ENCODE results near the gene CCDC188.

CCDC188 gene

GRCh38 chr22:20130731-20131596 lies 19.9 kb downstream of the CCDC188 start:
- ChIA-PET POLR2A (interaction anchor here (1.0 to 4.6 kb wide), 2 partner anchors 12 to 191 kb away, joined by 3 to 51 read pairs; partner anchors contain the start of gene TRMT2A), CTCF (no interaction called here)
- DNase-seq (ENCODE audit: extremely low spot score) = peak; percentile 83
- TF ChIP-seq FOXM1 (IDR thresholded peaks at IDR 0.05; ENCODE audit: borderline replicate concordance) (peak; percentile 87), CTBP1 (IDR thresholded peaks at IDR 0.05; ENCODE audit: borderline replicate concordance) (no peak), SUZ12 (IDR thresholded peaks at IDR 0.05) (no peak), BHLHE40 (IDR thresholded peaks at IDR 0.05; ENCODE audit: borderline replicate concordance) (no peak)

GRCh38 chr22:20130319-20130718 lies 20.5 kb downstream of the CCDC188 start:
- no peak for DNase-seq (ENCODE audit: extremely low spot score)
- POLR2A ChIA-PET = interaction anchor here (1.0 to 4.6 kb wide), 2 partner anchors 11 to 192 kb away, joined by 3 to 51 read pairs; partner anchors contain the start of gene TRMT2A
- CTCF ChIA-PET = interaction anchor here (1.2 kb wide), 1 partner anchor 10 kb away, joined by 4 read pairs; no protein-coding TSS in a partner anchor
- no peak for TF ChIP-seq ZNF384 (IDR thresholded peaks at IDR 0.05)
- TF ChIP-seq ELF4 (IDR thresholded peaks at IDR 0.05) = no peak
- no peak for TF ChIP-seq PKNOX1 (IDR thresholded peaks at IDR 0.05)
- TF ChIP-seq TARDBP (IDR thresholded peaks at IDR 0.05) = no peak
- TF ChIP-seq ARNT (IDR thresholded peaks at IDR 0.05) = no peak
- TF ChIP-seq HDGF (IDR thresholded peaks at IDR 0.05; ENCODE audit: borderline replicate concordance) = no peak
- TF ChIP-seq BHLHE40 (IDR thresholded peaks at IDR 0.05; ENCODE audit: borderline replicate concordance) = no peak
- no peak for TF ChIP-seq CTBP1 (IDR thresholded peaks at IDR 0.05; ENCODE audit: borderline replicate concordance)
- no peak for TF ChIP-seq LEF1 (IDR thresholded peaks at IDR 0.05; ENCODE audit: borderline replicate concordance)
- TF ChIP-seq SP1 (IDR thresholded peaks at IDR 0.05) = no peak
- TF ChIP-seq SUZ12 (IDR thresholded peaks at IDR 0.05) = no peak
- no peak for TF ChIP-seq FOXA1 (IDR thresholded peaks at IDR 0.05)
- TF ChIP-seq FOXM1 (IDR thresholded peaks at IDR 0.05; ENCODE audit: borderline replicate concordance) = no peak

GRCh38 chr22:20129747-20130014 lies 21.2 kb downstream of the CCDC188 start:
- CTCF ChIA-PET = interaction anchor here (0.8 to 1.5 kb wide), 5 partner anchors 9 to 233 kb away, joined by 3 to 5 read pairs (median 4); no protein-coding TSS in a partner anchor

GRCh38 chr22:20128902-20129746 lies 21.7 kb downstream of the CCDC188 start:
- CTCF ChIA-PET = interaction anchor here (0.7 to 1.5 kb wide), 6 partner anchors 9 to 232 kb away, joined by 3 to 5 read pairs (median 4); no protein-coding TSS in a partner anchor
- peak; percentile 66 for DNase-seq (ENCODE audit: extremely low spot score)
- no peak for TF ChIP-seq FOXA1 (IDR thresholded peaks at IDR 0.05)
- 0 out of 2 replicates have a peak, but pooled peaks have one; percentile 69 for TF ChIP-seq HDGF (IDR thresholded peaks at IDR 0.05; ENCODE audit: borderline replicate concordance)
- POLR2A ChIA-PET = interaction anchor here (1.5 to 4.6 kb wide), 2 partner anchors 10 to 15 kb away, joined by 4 to 51 read pairs; partner anchors contain the start of gene TRMT2A

More at GRCh38 chr22:20129747-20130014, 21.2 kb downstream of the CCDC188 start:
- no peak for TF ChIP-seq PKNOX1 (IDR thresholded peaks at IDR 0.05)
- TF ChIP-seq FOXK2 (IDR thresholded peaks at IDR 0.05) = no peak
- TF ChIP-seq TARDBP (IDR thresholded peaks at IDR 0.05) = no peak
- TF ChIP-seq FOXM1 (IDR thresholded peaks at IDR 0.05; ENCODE audit: borderline replicate concordance) = no peak
- TF ChIP-seq CTBP1 (IDR thresholded peaks at IDR 0.05; ENCODE audit: borderline replicate concordance) = no peak
- no peak for TF ChIP-seq ELF4 (IDR thresholded peaks at IDR 0.05)
- no peak for TF ChIP-seq SUZ12 (IDR thresholded peaks at IDR 0.05)
- POLR2A ChIA-PET = interaction anchor here (1.5 to 4.6 kb wide), 2 partner anchors 11 to 16 kb away, joined by 4 to 51 read pairs; partner anchors contain the start of gene TRMT2A
- DNase-seq (ENCODE audit: extremely low spot score) = no peak

GRCh38 chr22:20128619-20128901 lies 22.3 kb downstream of the CCDC188 start:
- no peak for DNase-seq (ENCODE audit: extremely low spot score)
- TF ChIP-seq BHLHE40 (IDR thresholded peaks at IDR 0.05; ENCODE audit: borderline replicate concordance) = no peak
- no peak for TF ChIP-seq L3MBTL2 (conservative IDR thresholded peaks at IDR 0.05)
- TF ChIP-seq LEF1 (IDR thresholded peaks at IDR 0.05; ENCODE audit: borderline replicate concordance) = no peak
- no peak for TF ChIP-seq FOXK2 (IDR thresholded peaks at IDR 0.05)
- TF ChIP-seq ZNF384 (IDR thresholded peaks at IDR 0.05) = no peak
- TF ChIP-seq FOXM1 (IDR thresholded peaks at IDR 0.05; ENCODE audit: borderline replicate concordance) = no peak
- no peak for TF ChIP-seq PKNOX1 (IDR thresholded peaks at IDR 0.05)
- TF ChIP-seq SP1 (IDR thresholded peaks at IDR 0.05) = no peak
- TF ChIP-seq FOXA1 (IDR thresholded peaks at IDR 0.05) = no peak
- no peak for TF ChIP-seq SUZ12 (IDR thresholded peaks at IDR 0.05)
- no peak for TF ChIP-seq ARNT (IDR thresholded peaks at IDR 0.05)
- TF ChIP-seq ELF4 (IDR thresholded peaks at IDR 0.05) = no peak
- TF ChIP-seq HDGF (IDR thresholded peaks at IDR 0.05; ENCODE audit: borderline replicate concordance) = no peak
- no peak for TF ChIP-seq CTBP1 (IDR thresholded peaks at IDR 0.05; ENCODE audit: borderline replicate concordance)
- TF ChIP-seq NFRKB (IDR thresholded peaks at IDR 0.05) = no peak
- ChIA-PET POLR2A (interaction anchor here (1.5 to 4.6 kb wide), 2 partner anchors 9 to 15 kb away, joined by 4 to 51 read pairs; partner anchors contain the start of gene TRMT2A), CTCF (interaction anchor here (0.7 to 1.5 kb wide), 2 partner anchors 115 to 162 kb away, joined by 4 read pairs; no protein-coding TSS in a partner anchor)
